Common myeloid progenitor, CD34-positive (primary cell): ENCODE data around the gene NEDD4L.

Source experiments
- CTCF ChIA-PET: fragments of 350-600 bp; sonication (Branson Sonifier 250); formaldehyde crosslinking; loops from one replicate; lab custom pipeline; 2021; ENCODE audit warnings: antibody characterized with exemption; lab: Charles Lee
- POLR2A ChIA-PET: fragments of 350-600 bp; sonication (Branson Sonifier 250); formaldehyde crosslinking; loops from one replicate; lab custom pipeline; 2021; ENCODE audit warnings: antibody characterized with exemption; lab: Charles Lee
- DNase-seq, 3 donors: peaks; one replicate each; pipeline versions ENCODE4 v3.0.0 to v3.0.0-alpha.2; 2013
- H3K27ac ChIP-seq, 2 experiments: 1 replicate in 1 of 2; 2 replicates in 1 of 2; pipeline ENCODE4 v1.7.0; 2013; ENCODE audit warnings: inconsistent platforms in 2 of 2, low read length in 2 of 2, mild to moderate bottlenecking in 2 of 2, low read depth in 1 of 2, moderate library complexity in 1 of 2; ENCODE audit not compliant: severe bottlenecking in 2 of 2, insufficient read depth in 1 of 2, poor library complexity in 1 of 2
- H3K27me3 ChIP-seq, 5 experiments: replicated peaks in 2 of 5; 1 replicate in 3 of 5; 2 replicates in 2 of 5; pipeline versions ENCODE4 v1.6.1 to v1.7.0; 2013; ENCODE audit warnings: low read length in 4 of 5, mild to moderate bottlenecking in 2 of 5, moderate library complexity in 2 of 5, inconsistent platforms in 1 of 5; ENCODE audit not compliant: insufficient read depth in 5 of 5, control insufficient read depth in 4 of 5
- H3K36me3 ChIP-seq, 4 experiments: 1 replicate in 2 of 4; 2 replicates in 2 of 4; pipeline versions ENCODE4 v1.6.1 to v1.7.0; 2013; ENCODE audit warnings: low read length in 3 of 4, control low read depth in 1 of 4, mild to moderate bottlenecking in 1 of 4; ENCODE audit not compliant: control insufficient read depth in 4 of 4, insufficient read depth in 4 of 4
- H3K4me1 ChIP-seq, 4 experiments: 1 replicate in 3 of 4; 2 replicates in 1 of 4; pipeline versions ENCODE4 v1.6.1 to v1.7.1; 2013; ENCODE audit warnings: low read length in 3 of 4, mild to moderate bottlenecking in 3 of 4, control low read depth in 1 of 4, inconsistent platforms in 1 of 4, moderate library complexity in 1 of 4; ENCODE audit not compliant: control insufficient read depth in 4 of 4, insufficient read depth in 4 of 4; ENCODE audit errors: control extremely low read depth in 1 of 4
- H3K4me3 ChIP-seq, 7 experiments: 1 replicate in 4 of 7; 2 replicates in 3 of 7; pipeline versions ENCODE4 v1.5.1 to v1.7.0; 2013; ENCODE audit warnings: mild to moderate bottlenecking in 7 of 7, low read length in 6 of 7, moderate library complexity in 6 of 7, inconsistent platforms in 2 of 7, low read depth in 2 of 7, control low read depth in 1 of 7; ENCODE audit not compliant: insufficient read depth in 4 of 7, control insufficient read depth in 1 of 7; ENCODE audit errors: extremely low read depth in 1 of 7
- H3K9me3 ChIP-seq, 5 experiments: 1 replicate in 4 of 5; 2 replicates in 1 of 5; pipeline versions ENCODE4 v1.6.1 to v1.7.1; 2013; ENCODE audit warnings: low read length in 4 of 5, mild to moderate bottlenecking in 2 of 5, inconsistent platforms in 1 of 5, low read depth in 1 of 5, moderate library complexity in 1 of 5; ENCODE audit not compliant: control insufficient read depth in 4 of 5, insufficient read depth in 2 of 5; ENCODE audit errors: control extremely low read depth in 1 of 5
- WGBS: methylation state at CpG from one replicate; pipeline ENCODE4 v1.1.5; 2013; ENCODE audit not compliant: insufficient coverage; 5-methylcytosine and 5-hydroxymethylcytosine counted together

NEDD4L gene

DNA sequence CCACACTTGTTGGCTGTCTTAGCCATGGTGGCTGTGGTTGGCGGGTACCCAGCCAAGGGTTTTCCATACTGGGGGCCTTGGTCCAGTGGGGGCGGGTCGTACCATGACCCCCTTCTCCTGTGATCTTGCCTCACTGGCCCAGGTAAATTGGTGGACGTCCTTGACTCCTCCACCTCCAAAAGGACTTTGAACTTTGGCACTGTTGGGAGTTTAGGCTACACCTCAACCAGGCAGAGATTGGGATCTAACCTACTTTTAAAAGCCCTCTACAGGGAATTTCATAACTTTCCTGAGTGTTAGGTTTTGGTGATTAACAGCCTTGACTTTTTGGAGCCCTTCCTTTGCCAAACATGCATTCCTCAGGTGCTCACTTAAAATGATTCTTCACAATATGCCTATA lies 106.7 kb downstream of the NEDD4L start:
- Histone ChIP-seq H3K36me3 (no peaks in the 10 kb centered on the region), H3K27ac (no peak overlapping the region), H3K4me3 (no peak overlapping the region), H3K27me3 (no peaks in the 10 kb centered on the region), H3K4me1 (no peaks in the 10 kb centered on the region), H3K9me3 (no peaks in the 10 kb centered on the region)
- POLR2A ChIA-PET, result no interaction called here
- no CpG with 5 or more reads among the region's 4 CpGs for WGBS
- DNase-seq, result no peak
- CTCF ChIA-PET, result no interaction called here

DNA sequence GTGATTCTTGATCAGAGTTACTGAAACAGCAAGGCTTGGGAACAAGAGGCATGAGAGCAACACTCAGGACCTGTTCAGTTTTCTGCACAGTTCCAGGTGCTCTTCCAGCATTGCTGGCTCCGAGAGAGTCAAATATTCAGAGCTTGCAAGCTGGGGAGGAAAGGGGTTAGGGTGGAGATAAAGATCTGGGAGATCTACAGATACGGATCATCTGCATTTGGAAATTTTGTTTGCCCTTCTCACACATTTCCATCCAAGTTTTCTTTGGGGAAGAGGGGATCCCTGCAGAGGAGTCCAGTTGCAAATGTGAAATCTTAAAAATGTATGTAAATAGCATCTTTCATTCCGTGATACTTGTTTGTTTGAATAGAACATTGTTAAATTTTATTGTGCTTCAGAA lies 108.2 kb downstream of the NEDD4L start:
- Histone ChIP-seq H3K4me3 (no peak overlapping the region), H3K27ac (no peak overlapping the region), H3K9me3 (no peaks in the 10 kb centered on the region), H3K36me3 (no peaks in the 10 kb centered on the region), H3K4me1 (no peaks in the 10 kb centered on the region), H3K27me3 (no peaks in the 10 kb centered on the region)
- CTCF ChIA-PET, result no interaction called here
- POLR2A ChIA-PET, result no interaction called here
- no peak for DNase-seq
- WGBS, result 100% methylated on average over 1 of the region's 3 CpGs

DNA sequence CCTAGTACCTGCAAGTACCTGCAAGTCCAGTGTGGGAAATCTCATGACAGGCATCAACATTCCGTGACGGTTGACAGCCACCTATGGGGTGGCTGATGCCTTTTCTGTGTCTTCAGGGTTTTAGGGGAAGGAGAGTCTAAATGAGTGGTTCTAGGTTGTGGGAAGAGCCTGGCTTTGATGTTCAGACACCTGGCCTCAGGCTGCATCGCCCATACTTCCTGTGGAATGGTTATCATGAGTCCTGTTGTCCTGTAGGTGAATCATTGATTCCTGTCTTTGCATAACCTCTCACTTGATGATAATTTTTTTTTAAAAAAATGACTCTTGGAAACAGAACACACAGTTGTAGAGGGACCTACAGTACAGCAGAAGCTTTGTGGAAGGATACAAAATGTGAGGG lies 108.9 kb downstream of the NEDD4L start:
- H3K36me3 ChIP-seq, result no peaks in the 10 kb centered on the region
- no peaks in the 10 kb centered on the region for H3K27me3 ChIP-seq
- H3K9me3 ChIP-seq, result no peaks in the 10 kb centered on the region
- no peak overlapping the region for H3K4me3 ChIP-seq
- DNase-seq, result no peak
- no peak overlapping the region for H3K27ac ChIP-seq
- 92% methylated on average over 2 of the region's 3 CpGs for WGBS
- POLR2A ChIA-PET, result no interaction called here
- CTCF ChIA-PET, result interaction anchor here (0.6 kb wide), 1 partner anchor 117 kb away, joined by 4 read pairs; no protein-coding TSS in a partner anchor
- no peaks in the 10 kb centered on the region for H3K4me1 ChIP-seq

DNA sequence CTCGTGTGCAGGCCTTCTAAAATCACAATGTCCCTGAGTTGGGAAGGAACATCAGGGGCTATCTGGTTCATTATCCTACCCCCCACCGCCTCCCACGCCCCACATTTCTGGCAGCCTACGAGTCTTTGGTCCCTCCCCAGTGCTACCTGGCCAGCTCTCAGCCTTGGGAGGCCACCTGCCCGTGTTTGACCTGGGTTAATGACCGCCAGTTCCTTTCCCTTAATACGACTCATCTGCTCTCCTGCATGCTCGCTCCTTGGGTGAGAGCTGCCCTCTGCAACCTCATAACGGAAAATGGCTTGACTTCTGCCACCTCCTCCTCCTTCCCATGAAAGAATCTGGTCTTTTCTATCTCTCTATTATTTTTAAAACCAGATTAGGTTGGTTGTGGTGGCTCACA lies 112.5 kb downstream of the NEDD4L start:
- no peaks in the 10 kb centered on the region for H3K36me3 ChIP-seq
- no peak for DNase-seq
- CTCF ChIA-PET, result interaction anchor here (1.5 kb wide), 1 partner anchor 13 kb away, joined by 3 read pairs; no protein-coding TSS in a partner anchor
- POLR2A ChIA-PET, result no interaction called here
- peaks cover 0 to 2% (median 0%) of the 10 kb centered on the region in 5 experiments for H3K9me3 ChIP-seq
- H3K27me3 ChIP-seq, result no peaks in the 10 kb centered on the region
- no peak overlapping the region for H3K4me3 ChIP-seq
- peaks cover 0 to 4% (median 0%) of the 10 kb centered on the region in 4 experiments for H3K4me1 ChIP-seq
- WGBS, result 87% methylated on average over 9 of the region's 9 CpGs
- H3K27ac ChIP-seq, result no peak overlapping the region

DNA sequence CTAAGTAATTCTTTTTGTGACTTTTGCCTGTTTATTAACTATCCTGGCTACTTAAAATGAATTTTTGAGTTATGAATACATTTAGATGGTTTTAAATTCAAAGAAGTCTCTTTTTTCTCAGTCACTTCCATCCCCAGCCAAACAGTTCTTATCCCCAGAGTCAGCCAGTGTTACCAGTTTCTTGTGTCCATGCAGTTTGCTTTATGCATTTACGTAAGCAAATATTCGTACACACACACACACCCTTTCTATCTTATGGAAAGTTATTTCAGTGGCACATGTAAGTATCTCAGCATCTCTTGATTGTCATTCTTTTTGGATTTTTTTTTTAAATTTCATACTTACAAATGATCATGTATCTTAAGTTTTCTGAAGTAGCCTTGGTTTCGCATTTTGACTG lies 113.2 kb downstream of the NEDD4L start:
- ChIA-PET CTCF (no interaction called here), POLR2A (no interaction called here)
- H3K9me3 ChIP-seq, result peaks cover 0 to 2% (median 0%) of the 10 kb centered on the region in 5 experiments
- H3K27ac ChIP-seq, result no peak overlapping the region
- H3K36me3 ChIP-seq, result no peaks in the 10 kb centered on the region
- H3K4me1 ChIP-seq, result peaks cover 0 to 4% (median 0%) of the 10 kb centered on the region in 4 experiments
- 100% methylated on average over 1 of the region's 3 CpGs for WGBS
- no peak for DNase-seq
- no peak overlapping the region for H3K4me3 ChIP-seq
- H3K27me3 ChIP-seq, result no peaks in the 10 kb centered on the region

DNA sequence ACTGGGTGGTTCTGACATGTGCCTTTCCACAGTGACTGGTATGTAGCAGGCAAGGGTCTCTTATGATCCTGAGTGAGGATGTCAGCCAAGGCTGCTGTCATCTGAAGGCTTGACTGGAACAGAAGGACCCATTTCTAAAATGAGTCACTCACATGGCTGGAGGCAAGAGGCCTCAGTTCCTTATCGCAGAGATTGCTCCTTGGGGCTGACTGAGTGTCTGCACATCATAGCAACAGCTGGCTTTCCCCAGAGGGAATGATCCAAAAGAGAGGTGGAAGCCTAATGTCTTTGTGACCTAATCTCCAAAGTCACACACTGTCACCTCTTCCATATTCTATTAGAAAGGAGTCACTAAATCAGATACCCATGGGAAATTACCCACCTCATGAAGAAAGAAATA lies 114.0 kb downstream of the NEDD4L start:
- CTCF ChIA-PET, result no interaction called here
- Histone ChIP-seq H3K4me1 (peaks cover 0 to 4% (median 0%) of the 10 kb centered on the region in 4 experiments), H3K27ac (no peak overlapping the region), H3K9me3 (peaks cover 0 to 2% (median 0%) of the 10 kb centered on the region in 5 experiments), H3K27me3 (no peaks in the 10 kb centered on the region), H3K4me3 (no peak overlapping the region), H3K36me3 (no peaks in the 10 kb centered on the region)
- DNase-seq, result no peak
- 100% methylated on average over 1 of the region's 1 CpG for WGBS
- POLR2A ChIA-PET, result no interaction called here

DNA sequence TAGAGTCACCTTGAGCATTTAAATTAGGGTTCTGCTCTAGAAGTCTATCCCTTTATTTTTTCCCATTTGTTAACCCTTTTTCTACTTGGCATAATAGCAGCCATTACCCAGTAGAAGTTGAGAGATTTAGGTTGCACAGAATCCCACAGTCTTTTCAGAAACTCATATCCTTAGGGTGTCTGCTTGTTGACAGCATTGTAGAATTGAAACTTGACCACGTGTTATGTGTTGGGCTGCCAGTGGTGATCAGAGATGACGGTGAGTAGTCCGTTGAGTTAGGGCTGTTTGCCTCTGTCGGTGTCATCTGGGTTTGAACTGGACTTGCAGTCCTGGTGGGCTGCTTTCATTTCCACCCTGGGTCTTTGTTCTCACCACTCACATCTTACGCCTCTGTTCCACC lies 114.4 kb downstream of the NEDD4L start:
- Histone ChIP-seq H3K9me3 (peaks cover 0 to 2% (median 0%) of the 10 kb centered on the region in 5 experiments), H3K27me3 (no peaks in the 10 kb centered on the region), H3K27ac (no peak overlapping the region), H3K4me1 (peaks cover 0 to 4% (median 0%) of the 10 kb centered on the region in 4 experiments), H3K4me3 (no peak overlapping the region), H3K36me3 (no peaks in the 10 kb centered on the region)
- ChIA-PET CTCF (no interaction called here), POLR2A (no interaction called here)
- 100% methylated on average over 5 of the region's 5 CpGs for whole genome bisulfite sequencing
- no peak for DNase-seq
